Neural cell (in vitro differentiated cells): ENCODE results near the gene NATD1.

Experiments
- EP300 ChIP-seq: fragments of 450-650 bp; conservative IDR thresholded peaks from 2 replicates; pipeline ENCODE4 v1.6.1; 2014; ENCODE audit warnings: antibody characterized with exemption, mild to moderate bottlenecking, moderate library complexity; ENCODE audit not compliant: poor library complexity, severe bottlenecking
- EZH2 ChIP-seq: fragments of 200-600, 300-800 bp; shearing (Covaris generic), sonication (generic); IDR thresholded peaks from 2 replicates; pipeline ENCODE4 v1.6.1; 2014; ENCODE audit warnings: antibody characterized with exemption, low read length, borderline replicate concordance, mild to moderate bottlenecking; ENCODE audit not compliant: insufficient read depth, poor library complexity, severe bottlenecking
- MXI1 ChIP-seq: fragments of 450-650 bp; conservative IDR thresholded peaks from 2 replicates; pipeline ENCODE4 v1.6.1; 2014; ENCODE audit warnings: antibody characterized with exemption, mild to moderate bottlenecking; ENCODE audit not compliant: poor library complexity, severe bottlenecking
- POLR2AphosphoS5 ChIP-seq: IDR thresholded peaks from 2 replicates; pipeline ENCODE4 v1.6.1; 2012
- RAD21 ChIP-seq: fragments of 450-650 bp; conservative IDR thresholded peaks from 2 replicates; pipeline ENCODE4 v1.6.1; 2014; ENCODE audit warnings: antibody characterized with exemption, mild to moderate bottlenecking, moderate library complexity
- SMC3 ChIP-seq: fragments of 450-650 bp; conservative IDR thresholded peaks from 2 replicates; pipeline ENCODE4 v1.6.1; 2014; ENCODE audit warnings: antibody characterized with exemption, mild to moderate bottlenecking, moderate library complexity; ENCODE audit not compliant: poor library complexity
- TAF1 ChIP-seq: IDR thresholded peaks from 2 replicates; pipeline ENCODE4 v1.6.1; 2012; ENCODE audit warnings: low read depth
- TF ChIP-seq, protein P1 (sequence below): fragments of 450-650 bp; IDR thresholded peaks from 2 replicates; pipeline ENCODE4 v1.5.1; 2014; ENCODE audit warnings: antibody characterized with exemption, mild to moderate bottlenecking, moderate library complexity; ENCODE audit not compliant: poor library complexity, severe bottlenecking
- TF ChIP-seq, protein P2 (sequence below): IDR thresholded peaks from 2 replicates; pipeline ENCODE4 v1.6.1; 2012; ENCODE audit warnings: borderline replicate concordance

DNA sequence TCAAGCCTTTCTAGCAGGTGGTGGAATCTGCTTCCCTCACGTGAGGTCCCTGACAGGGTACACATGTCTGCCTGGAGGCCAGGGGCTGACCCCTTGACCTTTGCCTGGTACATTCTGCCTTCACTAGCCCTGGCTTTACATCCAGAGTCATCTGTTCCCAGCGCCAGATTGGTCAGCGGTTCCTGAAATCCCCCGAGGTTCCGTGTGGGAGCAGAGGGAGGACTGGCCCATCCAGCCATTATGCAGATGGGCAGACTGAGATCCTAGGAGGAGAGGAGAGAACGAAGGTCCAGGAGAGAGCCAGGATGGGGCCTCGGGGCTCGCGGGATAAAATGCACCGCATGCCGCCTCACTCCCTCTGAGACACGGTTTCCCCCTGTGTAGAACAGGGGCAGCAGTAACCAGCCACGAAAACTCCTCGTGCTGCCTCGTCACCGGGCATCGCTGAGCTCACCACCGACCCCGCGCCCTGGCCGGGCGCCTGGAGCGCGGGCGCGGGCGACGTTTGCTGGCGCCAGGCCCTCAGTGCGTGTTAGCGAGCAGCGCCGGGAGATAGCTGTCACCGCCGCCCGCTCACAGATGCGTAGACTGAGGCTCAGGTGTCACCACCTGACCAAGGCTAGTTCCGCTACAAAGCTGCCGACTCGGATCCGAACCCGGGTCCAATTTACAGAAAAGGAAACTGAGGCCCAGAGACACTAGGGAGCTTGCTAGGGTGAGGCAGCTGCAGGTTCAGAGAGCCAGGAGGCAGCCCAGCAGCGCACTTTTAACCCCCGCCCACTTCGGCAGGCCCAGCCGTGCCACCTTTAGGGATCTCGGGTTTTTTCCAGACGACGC is 30.5 kb upstream of the NATD1 start:
- TF ChIP-seq, protein P1, sequence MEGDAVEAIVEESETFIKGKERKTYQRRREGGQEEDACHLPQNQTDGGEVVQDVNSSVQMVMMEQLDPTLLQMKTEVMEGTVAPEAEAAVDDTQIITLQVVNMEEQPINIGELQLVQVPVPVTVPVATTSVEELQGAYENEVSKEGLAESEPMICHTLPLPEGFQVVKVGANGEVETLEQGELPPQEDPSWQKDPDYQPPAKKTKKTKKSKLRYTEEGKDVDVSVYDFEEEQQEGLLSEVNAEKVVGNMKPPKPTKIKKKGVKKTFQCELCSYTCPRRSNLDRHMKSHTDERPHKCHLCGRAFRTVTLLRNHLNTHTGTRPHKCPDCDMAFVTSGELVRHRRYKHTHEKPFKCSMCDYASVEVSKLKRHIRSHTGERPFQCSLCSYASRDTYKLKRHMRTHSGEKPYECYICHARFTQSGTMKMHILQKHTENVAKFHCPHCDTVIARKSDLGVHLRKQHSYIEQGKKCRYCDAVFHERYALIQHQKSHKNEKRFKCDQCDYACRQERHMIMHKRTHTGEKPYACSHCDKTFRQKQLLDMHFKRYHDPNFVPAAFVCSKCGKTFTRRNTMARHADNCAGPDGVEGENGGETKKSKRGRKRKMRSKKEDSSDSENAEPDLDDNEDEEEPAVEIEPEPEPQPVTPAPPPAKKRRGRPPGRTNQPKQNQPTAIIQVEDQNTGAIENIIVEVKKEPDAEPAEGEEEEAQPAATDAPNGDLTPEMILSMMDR = no peak
- TF ChIP-seq EZH2 = no peak
- no peak for TF ChIP-seq POLR2AphosphoS5
- TF ChIP-seq, protein P2, sequence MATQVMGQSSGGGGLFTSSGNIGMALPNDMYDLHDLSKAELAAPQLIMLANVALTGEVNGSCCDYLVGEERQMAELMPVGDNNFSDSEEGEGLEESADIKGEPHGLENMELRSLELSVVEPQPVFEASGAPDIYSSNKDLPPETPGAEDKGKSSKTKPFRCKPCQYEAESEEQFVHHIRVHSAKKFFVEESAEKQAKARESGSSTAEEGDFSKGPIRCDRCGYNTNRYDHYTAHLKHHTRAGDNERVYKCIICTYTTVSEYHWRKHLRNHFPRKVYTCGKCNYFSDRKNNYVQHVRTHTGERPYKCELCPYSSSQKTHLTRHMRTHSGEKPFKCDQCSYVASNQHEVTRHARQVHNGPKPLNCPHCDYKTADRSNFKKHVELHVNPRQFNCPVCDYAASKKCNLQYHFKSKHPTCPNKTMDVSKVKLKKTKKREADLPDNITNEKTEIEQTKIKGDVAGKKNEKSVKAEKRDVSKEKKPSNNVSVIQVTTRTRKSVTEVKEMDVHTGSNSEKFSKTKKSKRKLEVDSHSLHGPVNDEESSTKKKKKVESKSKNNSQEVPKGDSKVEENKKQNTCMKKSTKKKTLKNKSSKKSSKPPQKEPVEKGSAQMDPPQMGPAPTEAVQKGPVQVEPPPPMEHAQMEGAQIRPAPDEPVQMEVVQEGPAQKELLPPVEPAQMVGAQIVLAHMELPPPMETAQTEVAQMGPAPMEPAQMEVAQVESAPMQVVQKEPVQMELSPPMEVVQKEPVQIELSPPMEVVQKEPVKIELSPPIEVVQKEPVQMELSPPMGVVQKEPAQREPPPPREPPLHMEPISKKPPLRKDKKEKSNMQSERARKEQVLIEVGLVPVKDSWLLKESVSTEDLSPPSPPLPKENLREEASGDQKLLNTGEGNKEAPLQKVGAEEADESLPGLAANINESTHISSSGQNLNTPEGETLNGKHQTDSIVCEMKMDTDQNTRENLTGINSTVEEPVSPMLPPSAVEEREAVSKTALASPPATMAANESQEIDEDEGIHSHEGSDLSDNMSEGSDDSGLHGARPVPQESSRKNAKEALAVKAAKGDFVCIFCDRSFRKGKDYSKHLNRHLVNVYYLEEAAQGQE = no peak
- no peak for TF ChIP-seq MXI1
- TF ChIP-seq TAF1 = no peak
- no peak for TF ChIP-seq SMC3
- TF ChIP-seq RAD21 = no peak
- no peak for TF ChIP-seq EP300
